ENCODE measurements around the gene FUBP1. TPM values are rescaled to one million over a fixed set of nuclear protein-coding genes. Genes with fewer than 3 reads are reported as not detected.

FUBP1 gene
- total and polyA plus RNA-seq, 2 of the 13 experiments (the other 11 are each of a cell fraction or from before 2014, with no cell fraction given): 98.1 to 166 TPM

- CTCF ChIA-PET (ENCODE audit: low intra/inter-chr PET ratio, low total read pairs): no interaction called here
- ATAC-seq (no peak), DNase-seq (ENCODE audit: low spot score) (no peak), FAIRE-seq (no peak)
- Histone ChIP-seq H4K20me1 (ENCODE audit: insufficient read depth, low read length) (no peaks in the 10 kb centered on the region), H3K27me3 (ENCODE audit: control insufficient read depth in 1 of 2, insufficient read depth in 2 of 2, low read length in 2 of 2) (no peaks in the 10 kb centered on the region), H3K27ac (ENCODE audit: extremely low read length, insufficient read depth, low read length) (no peak overlapping the region), H3K4me2 (ENCODE audit: low read depth, low read length) (no peak overlapping the region), H3K4me1 (ENCODE audit: insufficient read depth, low read length) (no peaks in the 10 kb centered on the region), H3K36me3 (replicated peaks in 1 of 2; ENCODE audit: control insufficient read depth in 1 of 2, insufficient read depth in 2 of 2, low read length in 2 of 2) (no peaks in the 10 kb centered on the region), H2AFZ (ENCODE audit: low read length) (no peak overlapping the region), H3K9me3 (ENCODE audit: low read length) (no peaks in the 10 kb centered on the region), H3K4me3 (replicated peaks in 1 of 3; ENCODE audit: insufficient read depth in 1 of 3, low read depth in 2 of 3, low read length in 3 of 3) (no peak overlapping the region), H3K79me2 (ENCODE audit: insufficient read depth, low read length) (no peaks in the 10 kb centered on the region), H3K9ac (ENCODE audit: insufficient read depth, low read depth, low read length) (no peak overlapping the region)
- 95% methylated on average over 2 of the region's 2 CpGs for WGBS (ENCODE audit: low lambda C conversion rate)
- POLR2A ChIA-PET: no interaction called here
- intact Hi-C loops (cut with micrococcal nuclease; ENCODE audit: unreplicated experiment): no loop called here
- no TSS peak for BruUV-seq (replicated peaks)
- TF ChIP-seq ZNF784 (CRISPR knock-in tag; IDR thresholded peaks at IDR 0.05; ENCODE audit: borderline replicate concordance): no peak
- no peak for TF ChIP-seq ZNF615 (CRISPR knock-in tag; IDR thresholded peaks at IDR 0.05; ENCODE audit: borderline replicate concordance)
- no peak for TF ChIP-seq MLX (CRISPR knock-in tag; IDR thresholded peaks at IDR 0.05)
- TF ChIP-seq ZNF550 (CRISPR knock-in tag; IDR thresholded peaks at IDR 0.05; ENCODE audit: borderline replicate concordance): no peak
- TF ChIP-seq LBX2 (CRISPR knock-in tag; IDR thresholded peaks at IDR 0.05; ENCODE audit: borderline replicate concordance): no peak
- no peak for TF ChIP-seq PREB (CRISPR knock-in tag; IDR thresholded peaks at IDR 0.05)
- TF ChIP-seq ZSCAN22 (CRISPR knock-in tag; IDR thresholded peaks at IDR 0.05): no peak
- in situ Hi-C loops (cut with HindIII; ENCODE audit: extremely low pct_ligation_motif_present, low pct_unique_long_range_greater_than_20kb): no loop called here
These were observed 49.1 kb downstream of the FUBP1 start for GRCh38 chr1:77929806-77930205.
